Measurements from ENCODE around the gene IL17RD. TPM values are rescaled to one million over a fixed set of nuclear protein-coding genes. Genes with fewer than 3 reads are reported as not detected.

The IL17RD gene
- total RNA-seq, 1 experiment from 2014 or later, result 3.1 TPM

- Histone ChIP-seq H3K9me3 (no peaks in the 10 kb centered on the region), H3K36me3 (ENCODE audit: control insufficient read depth, insufficient read depth, low read length) (no peaks in the 10 kb centered on the region), H3K4me3 (ENCODE audit: low read depth, low read length) (no peak overlapping the region), H3K4me1 (no peaks in the 10 kb centered on the region), H3K27me3 (replicated peaks; ENCODE audit: control insufficient read depth, insufficient read depth, low read length) (no peaks in the 10 kb centered on the region)
- intact Hi-C loops (cut with micrococcal nuclease; ENCODE audit: unreplicated experiment), result loop anchor here (1.0 to 10.0 kb wide), 4 partner anchors 51 to 374 kb away; partner anchors contain the start of genes APPL1 and DNAH12
- TF ChIP-seq, protein P1, sequence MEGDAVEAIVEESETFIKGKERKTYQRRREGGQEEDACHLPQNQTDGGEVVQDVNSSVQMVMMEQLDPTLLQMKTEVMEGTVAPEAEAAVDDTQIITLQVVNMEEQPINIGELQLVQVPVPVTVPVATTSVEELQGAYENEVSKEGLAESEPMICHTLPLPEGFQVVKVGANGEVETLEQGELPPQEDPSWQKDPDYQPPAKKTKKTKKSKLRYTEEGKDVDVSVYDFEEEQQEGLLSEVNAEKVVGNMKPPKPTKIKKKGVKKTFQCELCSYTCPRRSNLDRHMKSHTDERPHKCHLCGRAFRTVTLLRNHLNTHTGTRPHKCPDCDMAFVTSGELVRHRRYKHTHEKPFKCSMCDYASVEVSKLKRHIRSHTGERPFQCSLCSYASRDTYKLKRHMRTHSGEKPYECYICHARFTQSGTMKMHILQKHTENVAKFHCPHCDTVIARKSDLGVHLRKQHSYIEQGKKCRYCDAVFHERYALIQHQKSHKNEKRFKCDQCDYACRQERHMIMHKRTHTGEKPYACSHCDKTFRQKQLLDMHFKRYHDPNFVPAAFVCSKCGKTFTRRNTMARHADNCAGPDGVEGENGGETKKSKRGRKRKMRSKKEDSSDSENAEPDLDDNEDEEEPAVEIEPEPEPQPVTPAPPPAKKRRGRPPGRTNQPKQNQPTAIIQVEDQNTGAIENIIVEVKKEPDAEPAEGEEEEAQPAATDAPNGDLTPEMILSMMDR (IDR thresholded peaks at IDR 0.05; ENCODE audit: insufficient read depth in 1 of 2, low read depth in 1 of 2, low read length in 1 of 2, severe bottlenecking in 1 of 2, unreplicated experiment in 1 of 2), result no peak
- no peak overlapping the region for H3K4me3 Mint-ChIP-seq (ENCODE audit: unreplicated experiment)
- no peak for DNase-seq
- BruUV-seq (replicated peaks), result no TSS peak
- ChIA-PET POLR2A (no interaction called here), CTCF (interaction anchor here (0.8 kb wide), 1 partner anchor 51 kb away, joined by 3 read pairs; no protein-coding TSS in a partner anchor)
- H3K9me3 Mint-ChIP-seq (ENCODE audit: unreplicated experiment), result no peaks in the 10 kb centered on the region
- H3K27me3 Mint-ChIP-seq (ENCODE audit: insufficient read depth, unreplicated experiment), result no peaks in the 10 kb centered on the region
- H3K36me3 Mint-ChIP-seq (ENCODE audit: insufficient read depth, unreplicated experiment), result no peaks in the 10 kb centered on the region
- H3K4me1 Mint-ChIP-seq (ENCODE audit: low read depth, unreplicated experiment), result peaks cover 10% of the 10 kb centered on the region
- H3K27ac Mint-ChIP-seq (ENCODE audit: unreplicated experiment), result no peak overlapping the region
Observed at GRCh38 chr3:57170946-57171345, 5.8 kb upstream of the IL17RD start.

- intact Hi-C loops (cut with micrococcal nuclease; ENCODE audit: unreplicated experiment), result loop anchor here (1.0 to 10.0 kb wide), 4 partner anchors 52 to 375 kb away; partner anchors contain the start of genes APPL1 and DNAH12
- peak overlapping the region; percentile 49 for H3K4me3 ChIP-seq (ENCODE audit: low read depth, low read length)
- BruUV-seq (replicated peaks), result no TSS peak
- no peaks in the 10 kb centered on the region for H3K9me3 ChIP-seq
- peaks cover 14% of the 10 kb centered on the region for H3K4me1 Mint-ChIP-seq (ENCODE audit: low read depth, unreplicated experiment)
- H3K36me3 Mint-ChIP-seq (ENCODE audit: insufficient read depth, unreplicated experiment), result no peaks in the 10 kb centered on the region
- ChIA-PET POLR2A (no interaction called here), CTCF (interaction anchor here (0.6 to 0.8 kb wide), 2 partner anchors 52 to 63 kb away, joined by 3 read pairs; no protein-coding TSS in a partner anchor)
- H3K4me1 ChIP-seq, result no peaks in the 10 kb centered on the region
- H3K27me3 ChIP-seq (replicated peaks; ENCODE audit: control insufficient read depth, insufficient read depth, low read length), result no peaks in the 10 kb centered on the region
- peak overlapping the region; percentile 72 for H3K4me3 Mint-ChIP-seq (ENCODE audit: unreplicated experiment)
- TF ChIP-seq, protein P1 (IDR thresholded peaks at IDR 0.05; ENCODE audit: insufficient read depth in 1 of 2, low read depth in 1 of 2, low read length in 1 of 2, severe bottlenecking in 1 of 2, unreplicated experiment in 1 of 2), result peak; percentile 82 to 85
- no peaks in the 10 kb centered on the region for H3K9me3 Mint-ChIP-seq (ENCODE audit: unreplicated experiment)
- H3K36me3 ChIP-seq (ENCODE audit: control insufficient read depth, insufficient read depth, low read length), result no peaks in the 10 kb centered on the region
- no peak overlapping the region for H3K27ac Mint-ChIP-seq (ENCODE audit: unreplicated experiment)
- H3K27me3 Mint-ChIP-seq (ENCODE audit: insufficient read depth, unreplicated experiment), result no peaks in the 10 kb centered on the region
- peak; percentile 76 to 88 for DNase-seq
Observed at GRCh38 chr3:57169872-57170623, 4.9 kb upstream of the IL17RD start.

GRCh38 chr3:57169108-57169507 lies 4.0 kb upstream of the IL17RD start:
- Mint-ChIP-seq H3K27ac (ENCODE audit: unreplicated experiment) (no peak overlapping the region), H3K27me3 (ENCODE audit: insufficient read depth, unreplicated experiment) (no peaks in the 10 kb centered on the region), H3K4me1 (ENCODE audit: low read depth, unreplicated experiment) (peaks cover 14% of the 10 kb centered on the region), H3K9me3 (ENCODE audit: unreplicated experiment) (no peaks in the 10 kb centered on the region), H3K4me3 (ENCODE audit: unreplicated experiment) (peak overlapping the region; percentile 72), H3K36me3 (ENCODE audit: insufficient read depth, unreplicated experiment) (no peaks in the 10 kb centered on the region)
- H3K27me3 ChIP-seq (replicated peaks; ENCODE audit: control insufficient read depth, insufficient read depth, low read length), result no peaks in the 10 kb centered on the region
- CTCF ChIA-PET, result interaction anchor here (0.6 kb wide), 1 partner anchor 75 kb away, joined by 3 read pairs; no protein-coding TSS in a partner anchor
- H3K9me3 ChIP-seq, result no peaks in the 10 kb centered on the region
- POLR2A ChIA-PET, result no interaction called here
- no peaks in the 10 kb centered on the region for H3K36me3 ChIP-seq (ENCODE audit: control insufficient read depth, insufficient read depth, low read length)
- H3K4me1 ChIP-seq, result 0 out of 2 replicates have a peak, but pooled peaks cover 5% of the 10 kb centered on the region
- H3K4me3 ChIP-seq (ENCODE audit: low read depth, low read length), result no peak overlapping the region
- TF ChIP-seq, protein P1 (IDR thresholded peaks at IDR 0.05; ENCODE audit: insufficient read depth in 1 of 2, low read depth in 1 of 2, low read length in 1 of 2, severe bottlenecking in 1 of 2, unreplicated experiment in 1 of 2), result no peak
- no peak for DNase-seq
- no TSS peak for BruUV-seq (replicated peaks)
- intact Hi-C loops (cut with micrococcal nuclease; ENCODE audit: unreplicated experiment), result no loop called here

All from Caco-2 (cell line).